Stimulated activated CD4-positive, alpha-beta T cell treated with anti-CD3 and anti-CD28 coated beads, Interleukin-1b, Interleukin-23, amount 100 ng/mL, for 24 hours (primary cell): ENCODE data around the gene RAD51.

ENCODE experiments used
- DNase-seq, 4 experiments: peaks; one replicate each; pipeline ENCODE4 v3.0.0-alpha.2; 2020; ENCODE audit warnings: low read depth in 4 of 4, low spot score in 1 of 4

Gene RAD51

DNA sequence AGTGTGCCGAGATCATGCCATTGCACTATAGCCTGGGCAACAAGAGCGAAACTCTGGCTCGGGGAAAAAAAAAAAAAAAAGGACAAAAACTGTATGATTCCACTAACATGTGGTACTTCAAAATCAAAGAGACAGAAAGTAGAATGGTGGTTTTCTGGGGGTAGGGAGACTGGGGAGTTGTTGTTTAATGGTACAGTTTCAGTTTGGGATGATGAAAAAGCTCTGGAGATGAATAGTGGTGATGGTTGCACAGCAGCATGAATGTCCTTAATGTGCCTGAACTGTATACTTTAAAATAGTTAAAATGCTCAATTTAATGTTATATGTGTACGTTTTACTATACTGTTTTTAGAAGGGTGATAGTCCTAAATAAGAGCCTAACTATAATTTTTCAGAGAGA is 27.4 kb downstream of the RAD51 start:
- no peak for DNase-seq

DNA sequence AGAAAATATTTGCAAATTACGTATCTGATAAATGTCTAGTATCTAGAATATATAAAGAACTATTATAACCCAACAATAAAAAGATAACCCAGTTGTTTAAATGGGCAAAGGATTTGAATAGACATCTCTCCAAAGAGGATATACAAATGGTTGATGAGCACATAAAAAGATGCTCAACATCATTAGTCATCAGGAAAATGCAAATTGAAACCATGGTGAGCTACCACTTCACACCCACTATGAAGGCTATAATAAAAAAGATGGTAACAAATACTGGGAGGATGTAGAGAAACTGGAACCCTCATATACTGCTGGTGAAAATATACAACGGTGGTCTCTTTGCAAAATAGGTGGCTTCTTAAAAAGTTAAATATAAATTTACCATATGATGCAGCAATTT is 28.0 kb downstream of the RAD51 start:
- no peak for DNase-seq

DNA sequence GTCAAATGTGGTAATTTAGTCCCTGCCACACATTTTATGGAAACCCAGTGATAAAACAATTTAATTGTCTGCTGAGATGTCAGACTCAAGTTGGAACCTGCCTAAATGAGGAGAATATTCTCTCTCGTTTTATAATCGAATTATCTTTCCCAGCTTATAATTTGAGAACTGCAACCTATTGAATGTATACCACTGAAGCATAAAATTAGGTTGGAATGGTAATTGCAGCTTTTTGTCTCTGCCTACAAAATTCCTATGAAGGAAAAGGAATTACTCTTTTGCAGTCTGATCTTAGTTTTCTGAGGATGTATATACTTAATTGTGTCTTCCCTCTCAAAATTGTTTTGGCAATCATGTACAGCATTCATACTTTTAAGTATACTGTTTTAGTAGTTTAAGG is 28.9 kb downstream of the RAD51 start:
- no peak for DNase-seq

DNA sequence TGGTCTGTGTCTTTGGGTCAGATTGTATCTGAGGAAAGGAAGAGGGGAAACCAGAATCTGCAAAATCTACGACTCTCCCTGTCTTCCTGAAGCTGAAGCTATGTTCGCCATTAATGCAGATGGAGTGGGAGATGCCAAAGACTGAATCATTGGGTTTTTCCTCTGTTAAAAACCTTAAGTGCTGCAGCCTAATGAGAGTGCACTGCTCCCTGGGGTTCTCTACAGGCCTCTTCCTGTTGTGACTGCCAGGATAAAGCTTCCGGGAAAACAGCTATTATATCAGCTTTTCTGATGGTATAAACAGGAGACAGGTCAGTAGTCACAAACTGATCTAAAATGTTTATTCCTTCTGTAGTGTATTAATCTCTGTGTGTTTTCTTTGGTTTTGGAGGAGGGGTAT is 36.1 kb downstream of the RAD51 start:
- DNase-seq: no peak

DNA sequence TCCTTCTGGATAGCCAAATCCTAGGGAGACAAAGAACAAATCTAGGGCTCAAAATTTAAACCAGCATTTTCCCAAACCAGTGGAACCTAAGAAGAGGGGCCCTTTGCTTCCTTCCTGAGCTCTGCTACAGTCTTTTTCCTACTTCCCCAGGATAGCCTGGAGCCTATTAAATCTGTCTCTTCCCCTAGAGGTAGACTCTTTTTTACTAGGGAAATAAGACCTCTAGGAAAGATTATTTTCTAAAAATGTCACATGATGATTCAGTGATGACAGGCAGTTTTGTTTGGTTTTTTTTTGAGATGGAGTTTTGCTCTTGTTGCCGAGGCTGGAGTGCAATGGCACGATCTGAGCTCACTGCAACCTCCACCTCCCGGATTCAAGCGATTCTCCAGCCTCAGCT is 41.6 kb downstream of the RAD51 start:
- DNase-seq: no peak

DNA sequence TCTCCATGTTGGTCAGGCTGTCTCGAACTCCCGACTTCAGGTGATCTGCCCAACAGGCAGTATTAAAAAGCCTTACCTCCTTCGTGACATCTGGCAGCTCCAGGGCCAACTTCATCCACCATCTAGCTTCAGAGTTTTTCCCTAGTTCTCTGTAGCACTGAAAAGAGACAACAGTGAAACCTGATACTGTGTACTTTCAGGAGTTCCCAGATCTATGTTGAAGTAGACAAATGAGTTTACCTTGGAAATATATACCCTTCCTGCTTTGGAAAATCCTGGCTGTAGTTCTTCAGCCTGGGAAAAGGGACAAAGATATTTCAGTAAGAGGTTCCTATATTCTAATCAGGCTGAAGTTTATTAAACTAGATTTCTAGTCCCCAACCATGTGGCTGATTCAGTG is 42.1 kb downstream of the RAD51 start:
- no peak for DNase-seq

DNA sequence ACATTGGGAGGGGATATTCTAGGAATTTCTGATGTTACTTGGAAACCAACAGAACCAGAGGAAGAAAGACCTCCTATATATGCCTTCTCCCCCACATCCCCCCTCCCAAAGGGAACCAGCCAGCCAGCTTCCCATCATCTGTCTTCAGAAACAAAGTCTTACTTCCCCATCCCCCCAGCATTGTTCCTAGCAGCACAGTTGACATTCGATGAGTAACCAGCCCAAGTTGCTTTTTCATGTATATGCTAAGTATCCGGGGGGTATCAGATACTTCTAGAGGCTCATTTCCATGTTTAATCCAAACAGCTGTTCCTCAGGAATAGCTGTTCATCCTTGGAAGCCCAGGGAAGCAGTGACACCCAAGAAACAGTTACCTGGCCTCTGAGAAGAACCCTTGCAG is 44.1 kb downstream of the RAD51 start:
- no peak for DNase-seq

DNA sequence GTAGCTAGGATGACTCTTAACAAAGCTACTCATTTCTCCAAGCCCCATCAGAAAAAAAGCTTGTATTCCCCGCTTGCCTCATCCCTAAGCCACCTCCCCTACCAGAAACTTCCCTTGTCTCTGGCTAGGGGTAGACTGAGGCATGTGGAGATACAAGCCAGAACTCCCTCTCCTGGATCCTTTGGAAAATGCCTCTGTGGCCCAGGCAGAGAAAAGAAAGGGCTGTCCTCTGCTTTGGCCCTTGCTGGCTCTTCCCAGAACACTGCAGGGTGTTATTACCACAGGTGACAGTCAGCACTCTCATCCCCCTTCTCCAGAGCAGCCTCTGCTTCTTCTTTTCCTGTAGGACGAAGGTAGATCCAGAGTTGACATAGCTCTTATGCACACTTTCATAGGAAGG is 44.9 kb downstream of the RAD51 start:
- no peak for DNase-seq

DNA sequence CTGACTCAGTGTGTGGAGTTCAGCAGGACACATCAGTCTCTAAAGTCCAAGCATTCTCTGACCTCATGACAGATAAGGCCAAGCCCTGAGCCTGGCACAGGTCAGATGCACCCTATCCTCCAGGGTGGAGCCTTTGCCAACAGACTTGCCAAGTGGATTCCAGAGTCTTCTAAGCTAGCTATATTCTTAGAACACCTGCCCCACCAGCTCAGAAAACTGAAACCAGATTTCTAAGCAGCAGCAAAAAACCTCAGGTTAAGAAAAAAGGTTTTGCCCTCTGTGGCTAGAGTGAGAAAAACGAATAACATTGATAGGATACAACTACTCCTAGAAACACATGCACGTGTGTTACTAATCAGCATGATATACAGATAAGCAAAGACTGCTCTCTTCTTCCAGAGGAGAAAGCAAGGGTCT is 48.5 kb downstream of the RAD51 start:
- no peak for DNase-seq

DNA sequence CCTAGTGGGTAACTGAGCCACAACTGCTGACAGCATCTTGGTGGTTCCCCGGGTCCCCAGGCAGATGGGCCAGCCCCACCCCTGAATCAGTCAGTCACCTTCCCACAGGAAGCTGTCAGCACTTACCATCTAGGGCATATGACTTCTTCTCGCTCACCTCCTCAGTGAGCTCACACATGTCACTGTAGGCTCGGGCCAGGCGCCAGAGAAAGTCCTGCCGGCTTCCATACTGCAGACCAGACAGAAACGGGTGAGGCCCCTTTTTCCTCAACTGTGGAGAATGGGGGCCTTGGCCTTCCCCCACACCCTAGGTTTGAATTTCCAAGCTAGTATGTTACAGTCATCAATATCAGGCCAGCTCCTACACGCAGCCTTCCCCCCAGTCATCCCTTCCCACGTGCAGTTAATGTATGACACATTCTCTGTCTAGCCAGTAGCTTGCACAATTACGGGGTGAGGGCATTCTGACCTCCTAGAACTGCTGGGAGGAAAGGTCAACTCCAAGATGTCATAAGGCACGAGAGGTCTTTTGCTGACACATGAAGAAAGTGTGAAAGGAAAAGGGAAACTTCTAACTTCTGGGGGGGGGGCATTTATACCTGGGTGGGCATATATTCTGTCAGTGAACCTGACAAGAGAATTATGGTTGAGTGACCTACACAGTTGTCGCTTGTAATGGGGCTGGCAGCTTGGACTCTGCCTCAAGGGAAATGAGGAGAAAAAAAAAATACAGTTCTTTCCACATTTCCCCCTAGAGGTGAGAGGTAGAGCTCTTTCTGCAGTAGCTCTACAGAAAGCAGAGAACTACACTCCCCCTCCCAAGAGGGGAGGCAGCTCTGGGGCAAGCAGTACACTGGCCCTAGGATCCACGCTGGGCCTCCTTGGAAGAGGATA is 49.2 kb downstream of the RAD51 start:
- DNase-seq: peak in 2 of 4 experiments; percentile 31 to 56

DNA sequence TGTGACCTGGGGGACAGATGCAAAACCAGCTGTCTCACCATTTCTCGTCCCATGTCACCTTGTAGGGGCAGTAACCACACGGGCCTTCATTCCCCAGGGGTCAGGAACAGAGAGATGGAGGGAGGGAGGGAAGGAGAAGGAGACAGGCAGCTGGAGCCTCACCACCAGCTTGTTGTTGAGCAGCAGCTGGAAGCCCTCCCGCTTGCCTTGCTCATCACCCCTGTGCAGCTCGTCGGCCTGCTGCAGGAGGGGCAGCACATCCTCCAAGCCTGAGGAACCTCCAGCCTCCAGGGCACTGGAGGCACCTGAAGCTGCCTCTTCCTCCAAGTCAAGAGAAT is 49.8 kb downstream of the RAD51 start:
- no peak for DNase-seq

DNA sequence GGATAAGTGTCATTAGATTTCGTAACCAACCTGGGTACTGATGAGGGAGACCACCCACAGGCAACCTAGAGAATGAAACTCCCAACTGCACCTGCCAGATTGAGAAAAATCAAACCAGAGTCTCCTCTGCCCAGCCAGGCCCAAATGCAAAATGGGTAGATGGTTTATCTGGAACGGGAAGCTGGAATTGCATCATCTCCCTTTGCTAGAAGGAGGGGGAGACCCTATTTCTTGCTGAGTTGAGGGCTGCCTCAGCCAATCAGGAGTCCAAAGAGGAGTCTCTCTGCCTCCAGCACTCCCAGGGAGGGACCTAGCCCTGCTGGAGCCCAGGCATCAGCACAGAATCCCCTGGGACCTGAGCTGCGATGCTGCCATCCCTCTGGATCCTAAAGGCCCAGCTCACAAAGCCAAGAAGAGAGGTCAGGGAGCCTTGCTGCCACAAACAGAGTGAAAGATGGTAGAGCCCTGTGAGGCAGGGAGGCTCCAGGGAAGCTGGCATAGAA is 52.0 kb downstream of the RAD51 start:
- no peak for DNase-seq

DNA sequence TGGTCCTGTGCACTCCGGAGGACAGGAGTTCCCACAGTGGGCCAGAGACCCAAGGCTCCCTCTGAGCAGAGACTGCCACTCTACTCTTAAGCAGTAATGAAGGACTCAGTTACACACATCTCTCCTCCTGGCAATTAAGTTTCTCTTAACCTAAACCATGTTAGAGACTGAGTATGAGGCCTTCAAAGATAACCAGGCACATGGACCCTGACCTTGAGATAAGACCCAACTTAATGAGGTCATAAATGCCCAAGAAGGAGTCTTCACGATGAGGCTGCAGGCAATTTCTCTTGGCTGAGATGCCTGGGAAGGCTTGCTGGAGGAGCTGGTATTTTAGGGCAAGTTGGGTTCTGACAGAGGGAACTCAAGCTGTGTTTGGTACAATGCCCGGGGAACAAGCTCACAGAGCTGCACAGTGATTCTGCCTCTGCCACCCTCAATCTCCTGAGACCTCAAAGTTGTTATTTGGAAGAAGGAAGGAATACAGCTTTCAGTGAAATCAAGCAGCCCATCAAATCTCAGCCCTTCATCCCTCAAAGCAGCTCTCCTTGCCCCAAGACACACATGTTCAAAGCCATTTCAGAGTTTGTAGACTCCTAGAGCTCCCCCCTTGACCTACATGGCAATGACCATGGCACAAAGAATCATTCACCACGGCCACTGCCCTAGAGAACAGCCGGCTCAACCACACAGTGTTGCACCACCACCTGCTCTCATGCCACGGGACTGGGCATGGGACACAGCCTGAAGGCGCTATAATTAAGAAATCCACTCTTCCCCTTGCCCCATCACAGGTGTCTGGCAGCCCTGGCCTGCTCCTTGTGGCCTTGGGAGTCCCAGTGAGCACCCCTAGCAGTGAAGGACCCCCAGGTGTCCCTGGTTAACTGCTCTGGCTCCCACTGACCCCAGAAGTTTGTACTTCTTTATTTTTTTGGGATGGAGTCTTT is 53.0 kb downstream of the RAD51 start:
- no peak for DNase-seq

DNA sequence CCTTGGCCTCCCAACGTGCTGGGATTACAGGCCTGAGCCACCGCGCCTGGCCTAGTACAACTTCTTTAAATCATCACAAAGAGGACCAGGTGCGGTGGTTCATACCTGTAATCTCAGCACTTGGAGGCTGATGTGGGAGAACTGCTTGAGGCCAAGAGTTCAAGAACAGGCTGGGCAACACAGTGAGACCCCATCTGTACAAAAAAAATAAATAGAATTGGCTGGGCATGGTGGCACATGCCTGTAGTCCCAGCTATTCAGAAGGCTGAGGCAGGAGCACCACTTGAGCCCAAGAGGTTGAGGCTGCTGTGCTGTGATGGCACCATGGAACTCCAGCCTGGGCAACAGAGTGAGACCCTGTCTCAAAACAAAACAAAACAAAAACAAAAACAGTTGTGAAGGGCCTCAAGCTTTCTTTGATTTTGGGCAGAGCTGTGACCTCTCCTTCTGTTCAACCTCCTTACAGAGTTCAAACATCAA is 54.2 kb downstream of the RAD51 start:
- no peak for DNase-seq

DNA sequence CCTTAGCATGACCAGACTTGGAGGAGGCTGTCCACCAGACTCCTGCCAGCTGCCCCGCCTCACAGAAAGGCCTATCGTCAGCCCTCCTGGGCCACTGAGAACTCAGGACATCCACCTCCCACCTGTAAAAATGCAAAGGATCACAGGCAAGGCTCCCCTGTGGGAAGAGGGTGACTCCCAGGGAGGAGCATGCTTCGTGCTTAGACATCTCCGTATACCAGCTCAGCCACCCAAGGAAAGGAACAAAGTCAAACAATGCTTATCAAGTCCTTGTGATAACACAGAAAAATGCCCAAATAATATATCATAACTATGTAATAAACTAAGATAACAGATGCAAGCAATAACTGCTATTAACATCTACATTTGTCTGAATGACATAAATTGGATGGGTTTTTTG is 55.9 kb downstream of the RAD51 start:
- DNase-seq: no peak

DNA sequence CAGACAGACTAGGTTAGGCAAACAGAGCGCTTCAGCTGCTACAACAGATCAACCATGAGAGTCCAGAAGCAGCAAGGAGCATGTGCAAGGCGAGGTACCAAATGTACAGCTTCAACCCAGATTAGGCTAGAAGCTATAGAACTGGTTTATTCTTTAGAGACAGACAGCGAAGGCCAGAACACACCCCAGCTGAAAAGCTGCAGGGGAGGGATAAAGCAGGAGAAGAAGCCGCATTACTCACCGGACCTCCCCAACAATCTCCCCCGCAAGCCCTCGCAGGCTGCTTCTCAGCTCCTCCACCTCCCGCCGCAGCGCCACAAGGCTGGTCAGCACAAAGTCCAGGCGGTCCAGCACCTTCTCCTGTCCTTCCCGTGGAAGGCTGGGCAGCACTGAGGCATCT is 56.8 kb downstream of the RAD51 start:
- DNase-seq: no peak

DNA sequence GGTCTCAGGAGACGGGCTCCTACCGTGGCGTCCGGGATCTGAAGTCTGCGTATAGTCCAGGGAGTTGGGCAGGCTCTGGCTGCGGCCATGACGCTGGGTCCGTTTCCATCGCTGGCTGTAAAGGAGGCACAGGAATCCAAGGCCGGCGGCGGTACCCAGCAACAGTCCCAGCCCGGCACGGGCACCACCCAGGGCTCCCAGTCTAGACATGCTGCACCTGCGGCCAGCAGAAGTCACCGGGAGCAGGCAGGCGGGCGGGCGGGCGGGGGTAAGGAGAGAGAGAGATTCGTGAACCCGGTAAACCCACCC is 59.6 kb downstream of the RAD51 start:
- no peak for DNase-seq

DNA sequence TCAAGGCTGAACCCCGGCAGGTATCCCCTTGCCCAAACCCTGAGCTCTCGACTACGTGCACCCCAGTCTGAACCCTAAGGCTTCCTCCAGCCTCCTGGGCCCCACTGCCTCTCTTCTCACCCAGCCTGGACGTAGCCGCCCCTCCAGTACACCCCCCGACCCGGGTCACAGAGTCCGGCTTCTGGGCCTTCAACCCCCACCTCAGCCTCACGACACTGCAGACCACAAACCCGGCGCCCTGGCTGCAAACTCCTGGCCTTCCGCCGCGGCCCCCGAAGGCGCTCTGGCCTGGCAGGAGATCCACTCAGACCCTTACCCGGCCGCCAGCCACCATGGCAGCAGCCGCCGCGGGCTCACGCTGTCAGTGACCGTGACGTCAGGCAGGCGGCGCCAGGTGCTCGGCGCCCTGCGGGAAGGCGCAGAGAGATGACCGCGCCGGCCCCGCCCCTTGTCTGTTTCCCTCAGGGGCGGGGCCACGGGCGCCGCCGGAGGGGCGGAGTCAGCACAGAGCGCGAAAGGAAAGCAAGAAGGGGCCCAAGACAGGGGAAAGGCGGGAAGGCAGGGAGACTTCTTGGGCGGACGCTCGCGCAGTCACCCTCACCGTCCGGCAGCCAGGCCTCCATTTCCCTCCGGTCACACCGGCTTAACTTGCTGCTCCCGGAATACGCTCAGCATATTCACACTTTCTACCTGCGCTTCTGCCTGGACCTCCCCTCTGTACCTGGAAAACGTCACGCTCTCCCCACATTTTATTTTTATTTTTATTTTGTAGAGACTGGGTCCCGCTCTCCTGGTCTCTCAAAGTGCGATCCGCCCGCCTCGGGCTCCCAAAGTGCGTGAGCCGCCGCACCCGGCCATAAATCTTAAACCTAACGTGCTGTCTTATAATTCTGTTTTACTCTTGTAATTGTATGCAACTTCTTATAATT is 60.2 kb downstream of the RAD51 start, which contains the start of gene RMDN3:
TSS of gene RMDN3 (minus strand) at position 372 of the 929 bp plus-strand sequence. CDS start 471 bp downstream, outside the sequence.
- peak; percentile 87 to 92 (median 90) for DNase-seq

DNA sequence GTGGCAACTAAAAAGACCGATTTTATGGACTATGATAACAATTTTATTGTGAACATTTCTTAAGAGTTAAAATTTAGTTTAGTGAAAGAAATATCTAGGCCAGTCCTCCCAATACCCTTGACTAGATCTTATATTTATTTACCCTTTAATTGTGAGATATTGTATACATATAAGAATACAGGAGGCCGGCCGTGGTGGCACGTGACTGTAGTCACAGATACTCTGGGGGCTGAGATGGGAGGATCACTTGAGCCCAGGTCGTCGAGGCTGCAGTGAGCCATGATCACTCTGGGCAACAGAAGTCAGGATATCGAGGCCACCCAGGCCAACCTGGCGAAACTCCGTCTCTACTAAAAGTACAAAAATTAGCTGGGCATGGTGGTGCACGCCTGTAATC is 60.8 kb downstream of the RAD51 start:
- no peak for DNase-seq

DNA sequence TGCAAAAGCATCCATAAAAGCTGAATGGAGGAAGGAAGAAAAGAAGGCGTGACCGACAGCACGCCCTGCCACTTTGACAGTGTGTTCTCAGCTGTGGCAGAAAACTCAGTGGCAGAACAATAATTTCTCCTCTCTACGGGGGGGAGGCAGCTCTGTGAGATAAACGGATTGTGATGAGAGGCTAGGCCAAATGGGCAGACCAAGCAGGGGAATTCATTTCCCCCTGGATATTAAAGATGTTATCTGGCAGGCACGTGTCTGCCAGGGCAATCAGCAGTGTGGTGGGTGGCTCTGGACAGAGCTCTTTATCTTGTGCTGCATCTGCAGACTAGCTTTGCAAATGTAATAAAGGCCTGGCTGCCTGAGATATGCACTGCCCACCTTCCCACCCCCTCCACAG is 62.0 kb downstream of the RAD51 start:
- no peak for DNase-seq

DNA sequence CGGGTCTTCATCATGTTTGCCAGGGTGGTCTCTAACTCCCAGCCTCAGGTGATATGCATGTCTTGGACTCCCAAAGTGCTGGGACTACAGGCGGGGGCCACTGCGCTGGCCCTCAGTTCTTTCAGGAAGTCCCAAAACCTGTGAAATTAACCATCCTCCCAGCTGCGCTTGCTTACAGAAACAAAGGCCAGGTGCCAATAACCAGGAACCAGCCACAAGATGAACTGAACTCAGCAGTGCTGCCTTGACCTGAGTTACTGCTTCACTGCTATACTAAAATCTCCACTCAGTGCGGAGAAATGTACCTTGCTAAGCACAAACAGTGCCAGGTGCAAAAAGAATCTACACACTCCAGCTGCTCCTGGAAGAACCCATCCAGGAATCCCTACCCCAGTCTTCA is 65.0 kb downstream of the RAD51 start:
- DNase-seq: no peak
